CD4-positive, alpha-beta T cell treated with Interleukin-15 for 1 hour (primary cell): Measurements from ENCODE around the gene VSNL1.

Source experiments
- DNase-seq: peaks from one replicate; pipeline ENCODE4 v3.0.0-alpha.2; 2020

The VSNL1 gene

DNA sequence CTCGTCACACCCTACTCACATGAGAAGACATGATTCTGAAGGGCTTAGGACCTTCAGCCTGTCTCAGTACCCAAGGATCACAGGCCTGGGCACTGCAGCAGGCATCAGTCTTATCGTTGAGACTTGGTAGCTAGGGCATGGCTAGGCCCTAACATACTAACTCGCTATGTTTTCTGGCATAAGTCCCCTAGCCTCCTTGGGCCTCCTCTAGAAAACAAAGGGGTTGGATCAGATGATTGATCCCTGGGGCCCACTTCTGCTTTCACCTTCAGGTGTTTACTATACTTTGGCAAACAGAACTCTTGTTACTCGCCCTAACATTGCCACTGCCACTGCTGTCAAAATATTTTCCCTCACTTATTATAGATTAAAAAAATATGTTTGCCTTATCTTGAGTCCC, 44.2 kb downstream of the VSNL1 start:
- no peak for DNase-seq

DNA sequence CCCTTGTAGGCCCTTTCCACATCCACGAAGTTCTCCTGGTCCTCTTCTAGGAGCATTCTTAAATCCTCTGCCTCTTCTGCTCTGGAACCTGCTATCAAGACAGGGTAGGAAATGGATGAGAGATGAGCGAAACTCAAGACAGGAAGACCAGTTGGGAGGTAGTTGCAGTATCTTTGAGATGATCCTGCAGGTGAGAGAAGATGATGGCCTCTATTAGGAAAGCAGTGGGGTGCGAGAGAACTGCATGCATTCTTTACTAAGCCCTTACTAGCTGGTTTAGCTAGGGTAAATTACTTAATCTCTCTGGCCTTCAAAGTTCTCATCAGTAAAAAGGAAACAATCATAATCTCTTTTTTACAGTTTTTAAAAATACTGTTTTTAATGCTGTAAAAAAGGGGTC, 47.0 kb downstream of the VSNL1 start:
- DNase-seq: no peak

DNA sequence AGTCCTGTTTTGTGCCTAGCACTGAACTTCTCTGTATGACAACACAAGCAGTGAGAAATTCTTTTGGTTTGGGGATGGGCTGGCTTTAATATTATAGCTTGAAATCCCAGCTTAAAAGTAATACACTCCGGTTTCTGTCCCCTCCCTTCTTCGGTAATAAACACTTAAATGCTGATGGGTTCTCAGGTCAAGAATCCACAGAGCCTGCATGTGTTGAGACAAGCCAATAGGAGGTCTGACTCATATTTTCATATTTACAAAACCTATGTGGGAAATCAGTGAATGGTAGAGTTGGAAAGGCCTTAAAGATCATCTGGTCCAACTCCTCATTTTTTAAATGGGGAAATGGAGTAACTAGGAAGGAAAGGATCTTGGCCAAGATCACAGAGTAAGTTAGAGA, 47.5 kb downstream of the VSNL1 start:
- no peak for DNase-seq

DNA sequence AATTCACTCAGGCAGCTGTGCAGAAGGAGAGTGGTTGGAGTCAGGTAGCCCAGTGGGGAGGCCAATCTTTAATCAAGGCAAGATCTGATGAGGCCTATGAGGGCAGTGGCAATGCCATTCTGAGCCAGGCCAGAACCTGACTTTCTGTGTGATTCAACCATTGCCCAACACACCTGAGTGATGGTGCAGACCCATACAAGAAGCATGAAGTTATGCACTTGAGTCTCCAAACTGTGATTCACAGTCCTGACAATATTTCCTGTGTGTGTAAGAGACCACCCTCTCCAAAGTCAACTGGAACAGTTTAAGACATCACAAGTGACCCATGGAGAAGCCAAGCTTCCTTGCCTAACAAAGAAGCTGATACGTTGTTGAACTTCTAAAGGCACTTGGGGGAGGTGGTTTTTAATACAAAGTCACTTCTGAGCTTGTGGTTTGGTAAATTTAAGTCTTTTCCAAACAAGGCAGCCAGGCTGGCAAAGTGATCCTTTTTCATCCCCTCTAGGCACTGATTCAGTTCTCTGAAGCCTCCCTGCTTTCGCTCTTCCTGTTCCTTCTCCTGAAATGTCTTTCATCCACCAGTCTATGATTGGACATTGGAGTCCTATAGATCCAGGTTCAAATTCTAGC, 49.0 kb downstream of the VSNL1 start:
- DNase-seq: no peak

DNA sequence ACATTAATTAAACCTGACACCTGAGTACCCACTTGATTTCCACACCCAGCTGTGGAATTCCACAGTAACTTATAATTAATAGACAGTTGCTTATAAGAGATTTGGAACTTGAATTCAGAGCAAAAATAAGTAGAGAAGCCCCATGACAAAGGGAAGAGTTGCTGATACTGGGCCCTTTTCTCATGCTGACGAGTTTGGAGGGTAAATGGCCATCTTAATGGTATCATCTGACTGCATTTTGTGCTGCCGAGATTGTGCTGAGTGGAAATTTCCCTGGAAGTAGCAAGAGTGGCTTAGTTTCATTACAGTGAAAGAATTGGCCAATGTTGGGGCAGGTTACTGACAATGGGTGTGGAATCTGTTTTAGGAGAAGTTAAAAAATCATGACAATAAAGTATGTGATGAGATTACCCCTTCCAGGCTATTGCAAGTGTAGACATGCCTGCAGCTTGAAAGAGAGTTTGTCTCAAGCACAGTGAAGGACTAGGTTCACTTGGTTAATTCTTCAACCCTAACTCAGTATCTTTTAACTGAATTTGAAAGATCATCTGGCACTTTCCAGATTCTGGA, 49.9 kb downstream of the VSNL1 start:
- no peak for DNase-seq

DNA sequence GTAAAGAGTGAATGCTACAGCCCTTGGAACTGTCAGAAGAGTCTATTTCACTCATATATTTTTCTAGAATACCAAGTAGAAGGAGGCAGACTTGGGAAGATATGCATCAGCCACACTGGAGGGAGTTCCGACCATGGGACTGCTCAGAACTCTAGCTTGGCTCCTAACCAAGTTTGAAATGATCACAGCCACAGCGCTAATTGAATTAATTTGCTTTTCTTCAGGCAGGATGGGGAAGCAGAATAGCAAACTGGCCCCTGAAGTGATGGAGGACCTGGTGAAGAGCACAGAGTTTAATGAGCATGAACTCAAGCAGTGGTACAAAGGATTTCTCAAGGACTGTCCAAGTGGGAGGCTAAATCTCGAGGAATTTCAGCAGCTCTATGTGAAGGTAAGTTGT, 51.4 kb downstream of the VSNL1 start:
- DNase-seq: no peak

DNA sequence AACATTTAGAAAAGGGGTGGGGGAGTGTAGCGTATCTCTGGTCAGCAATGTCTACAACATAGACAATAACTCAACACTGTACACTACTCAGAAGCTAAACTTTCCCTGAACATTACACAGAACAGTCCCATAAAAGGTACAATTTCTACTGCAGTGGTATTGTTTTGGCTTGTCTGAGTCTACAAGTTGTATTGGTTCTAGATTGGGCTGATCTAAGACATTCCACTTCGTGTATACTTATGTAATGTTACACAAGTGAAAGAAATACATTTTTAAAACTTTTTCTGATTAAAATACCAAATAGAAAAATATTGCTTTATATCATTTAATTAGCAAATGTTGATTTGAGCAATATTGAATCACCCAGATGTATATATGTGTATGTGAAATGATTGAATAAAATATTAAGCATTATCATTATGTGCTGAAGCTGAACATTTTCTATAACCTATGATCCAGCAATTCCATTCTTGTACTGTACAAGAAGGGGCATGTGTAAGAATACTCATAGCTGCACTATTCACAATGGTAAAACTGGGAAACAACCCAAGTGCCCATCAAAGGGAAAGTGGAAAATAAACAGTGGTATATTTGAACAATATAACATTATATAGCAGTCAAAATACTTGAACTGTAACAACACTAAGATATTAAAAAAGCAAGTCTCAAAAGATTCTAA, 52.4 kb downstream of the VSNL1 start:
- no peak for DNase-seq

DNA sequence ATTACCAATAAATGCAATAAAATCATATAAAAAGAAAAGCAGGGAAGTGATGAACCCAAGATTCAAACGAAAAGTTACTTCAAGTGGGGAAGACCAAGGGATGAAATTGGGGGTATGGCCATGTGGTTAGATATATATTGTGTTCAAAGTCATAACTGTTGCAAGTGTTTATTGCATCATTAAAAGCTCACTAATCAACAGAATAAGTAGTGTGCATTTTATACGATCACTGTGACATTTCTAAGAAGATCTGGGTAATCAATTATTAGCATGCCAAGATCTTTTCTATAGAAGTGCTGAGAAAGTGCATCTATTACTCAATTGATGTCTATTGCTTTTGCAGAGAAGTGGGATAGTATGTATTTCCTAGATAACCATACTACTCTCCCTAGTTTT, 52.9 kb downstream of the VSNL1 start:
- no peak for DNase-seq

DNA sequence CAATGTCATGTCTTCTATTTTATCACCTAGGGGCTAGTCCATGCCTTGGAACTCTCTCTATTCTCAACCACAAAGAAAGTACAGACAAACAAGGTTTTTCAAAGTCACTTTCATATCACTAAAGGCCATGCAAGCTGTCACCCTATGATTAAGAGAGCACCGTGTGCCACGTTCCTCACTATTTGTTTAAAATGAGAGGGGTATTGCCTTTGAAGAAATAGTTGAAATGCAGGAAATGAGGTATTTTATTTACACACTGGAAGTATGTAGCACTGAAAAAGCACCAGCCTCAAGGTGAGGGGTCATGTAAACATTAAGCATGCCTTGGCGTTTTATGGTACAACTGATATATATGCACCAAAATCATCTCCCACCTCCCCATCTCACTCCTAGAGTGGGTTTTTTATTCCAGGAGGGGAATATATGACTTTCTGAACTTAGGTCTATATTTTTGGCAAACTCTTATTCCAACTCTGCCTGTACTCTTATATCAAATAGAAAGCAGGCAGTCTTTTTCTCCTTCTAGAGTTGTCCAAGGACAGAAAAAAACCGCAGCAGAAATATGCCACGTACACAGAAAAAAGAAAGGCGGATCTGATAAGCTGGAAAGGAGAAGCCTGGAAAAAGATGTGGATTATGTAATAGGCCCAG, 53.5 kb downstream of the VSNL1 start:
- DNase-seq: no peak

DNA sequence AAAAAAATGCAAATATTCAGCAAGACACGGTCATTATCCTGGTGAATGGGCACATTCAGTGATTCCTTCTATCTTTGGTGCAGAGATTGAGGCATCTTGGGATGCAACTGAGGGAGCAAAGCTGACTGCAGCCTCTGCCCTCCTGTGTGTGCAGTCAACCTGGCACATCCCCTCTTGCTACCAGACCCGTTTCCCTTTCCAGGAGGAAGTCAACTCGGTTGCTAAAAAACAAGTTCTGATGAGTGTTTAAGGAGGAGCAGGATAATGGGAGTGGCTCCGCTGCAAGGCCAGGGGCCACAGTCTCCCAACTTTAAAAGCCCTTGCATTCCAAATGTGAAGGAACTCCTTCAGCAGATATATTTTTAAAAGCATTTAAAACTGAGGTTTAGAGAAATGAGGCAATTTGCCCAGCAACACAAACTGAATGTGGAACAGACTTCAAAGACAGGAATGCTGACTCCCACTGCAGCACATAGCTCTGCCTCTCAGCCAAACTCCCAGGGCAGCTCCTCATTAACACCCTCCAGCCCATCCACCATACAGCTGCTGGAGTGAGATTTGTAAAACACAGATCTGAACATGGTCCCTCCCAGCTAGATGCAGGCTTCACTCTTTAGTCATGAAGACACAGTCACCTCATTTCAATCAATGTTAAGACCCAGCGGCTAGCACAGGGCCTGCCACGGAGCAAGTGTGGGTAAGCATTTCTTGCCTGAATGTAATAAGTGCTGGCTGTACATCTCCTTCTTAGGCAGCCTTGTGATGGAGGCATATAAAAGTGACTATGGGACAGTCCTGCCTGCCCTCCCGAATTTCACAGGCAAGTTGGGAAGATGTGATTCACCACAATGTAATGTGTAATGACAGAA, 54.3 kb downstream of the VSNL1 start:
- no peak for DNase-seq

DNA sequence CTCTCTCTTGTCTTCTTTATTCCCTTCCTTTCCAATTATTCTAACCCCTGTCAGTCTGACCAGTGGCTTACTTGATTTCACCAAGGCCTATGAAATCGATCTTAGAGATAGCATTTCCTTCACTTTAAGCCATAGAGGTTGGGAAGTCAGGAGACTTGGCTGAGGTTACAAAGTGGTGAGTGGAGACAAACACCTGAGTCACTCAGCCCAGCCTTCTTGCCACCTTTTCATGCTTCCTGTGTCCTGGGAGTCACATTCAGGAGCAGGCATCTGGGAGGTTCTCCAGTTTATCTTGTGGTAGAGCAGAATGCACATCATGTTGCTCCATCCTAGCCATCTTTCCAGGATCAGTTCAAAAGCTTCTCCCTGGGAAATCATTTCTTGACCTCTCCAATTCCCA, 59.1 kb downstream of the VSNL1 start:
- no peak for DNase-seq

DNA sequence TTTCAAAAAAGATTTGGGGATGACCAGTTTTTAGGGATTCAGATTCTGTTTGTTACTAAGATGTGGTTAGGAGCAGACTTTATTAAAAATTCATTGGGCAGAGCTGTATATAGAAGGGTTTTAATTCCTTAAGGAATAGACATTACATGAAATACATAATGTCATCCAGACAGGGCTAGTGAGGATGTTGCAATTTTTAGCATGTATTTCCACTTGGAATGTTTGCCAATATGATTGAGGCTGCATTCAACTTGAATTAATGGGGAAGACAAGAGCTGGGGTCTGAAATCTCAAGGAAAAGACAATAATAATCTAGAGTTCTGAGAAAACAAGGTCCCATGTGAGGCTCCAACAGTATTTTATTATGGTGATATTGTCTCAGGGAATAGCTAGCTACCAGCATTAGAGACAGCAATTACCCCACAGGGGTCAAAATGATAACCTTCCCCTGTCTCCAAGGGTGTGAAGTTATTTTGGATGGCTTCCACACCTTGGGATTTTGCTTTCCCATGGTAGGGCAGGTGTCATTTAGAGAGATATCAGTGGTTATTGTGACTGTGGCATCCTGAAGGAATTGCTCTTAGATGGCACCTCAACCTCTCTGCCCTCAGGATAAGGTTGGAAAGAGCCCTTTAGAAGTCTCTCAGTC, 60.2 kb downstream of the VSNL1 start:
- DNase-seq: no peak

DNA sequence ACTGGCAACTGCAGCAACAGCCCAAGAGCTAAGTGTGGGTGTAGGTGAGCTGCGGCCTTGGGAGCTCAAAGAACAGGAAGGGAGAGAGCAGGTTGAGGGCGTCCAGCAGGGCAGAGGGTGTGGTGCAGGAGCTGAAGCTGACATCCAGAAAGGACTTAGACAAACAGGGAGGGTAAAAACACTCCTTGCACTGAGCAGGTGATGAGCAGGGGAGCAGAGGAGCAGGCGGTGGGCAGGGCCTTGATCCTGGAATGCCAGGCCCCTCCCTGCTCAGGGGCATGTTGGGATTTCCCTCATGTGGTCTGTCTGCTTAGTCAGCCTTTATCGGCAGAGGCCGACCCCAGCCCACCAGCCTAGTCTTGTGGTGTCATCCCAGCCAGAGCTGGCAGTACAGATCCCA, 63.6 kb downstream of the VSNL1 start:
- DNase-seq: no peak

DNA sequence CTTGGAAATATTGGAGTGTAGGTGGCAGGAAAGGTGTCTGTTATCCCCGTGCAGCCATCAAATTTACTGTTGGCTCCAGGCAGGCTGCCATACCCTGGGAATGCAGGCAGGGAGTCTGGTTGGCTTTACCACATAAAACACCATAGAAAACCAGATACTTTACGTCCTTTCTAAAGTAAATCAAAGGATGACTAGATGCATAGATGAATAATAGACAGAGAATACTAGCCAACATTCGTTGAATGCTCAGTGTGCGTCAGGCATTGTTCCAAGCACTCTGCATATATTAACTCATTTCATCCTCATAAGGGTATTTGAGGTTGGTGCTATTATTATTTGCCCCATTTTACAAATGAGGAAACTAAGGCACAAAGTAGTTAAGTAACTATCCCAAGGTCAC, 65.2 kb downstream of the VSNL1 start:
- DNase-seq: no peak

DNA sequence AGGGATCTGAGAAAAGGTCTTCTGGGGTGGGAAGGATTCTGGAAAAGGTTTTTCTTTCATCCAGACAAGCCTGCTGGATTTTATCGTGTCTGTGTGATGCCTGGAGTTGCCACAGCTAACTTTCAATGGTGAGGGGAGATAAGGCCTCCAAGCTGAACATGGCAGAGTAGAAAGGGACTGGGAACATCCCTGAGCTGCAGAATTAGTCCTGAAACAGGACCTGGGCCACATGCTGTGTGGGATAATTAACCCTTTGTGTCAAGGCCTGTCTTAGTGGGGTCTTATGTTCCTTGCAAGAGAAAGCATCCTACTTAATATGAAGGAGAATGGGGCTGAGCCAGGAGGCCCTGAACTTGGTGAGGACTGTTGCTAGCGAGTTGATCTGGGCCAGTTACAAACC, 66.4 kb downstream of the VSNL1 start:
- no peak for DNase-seq

DNA sequence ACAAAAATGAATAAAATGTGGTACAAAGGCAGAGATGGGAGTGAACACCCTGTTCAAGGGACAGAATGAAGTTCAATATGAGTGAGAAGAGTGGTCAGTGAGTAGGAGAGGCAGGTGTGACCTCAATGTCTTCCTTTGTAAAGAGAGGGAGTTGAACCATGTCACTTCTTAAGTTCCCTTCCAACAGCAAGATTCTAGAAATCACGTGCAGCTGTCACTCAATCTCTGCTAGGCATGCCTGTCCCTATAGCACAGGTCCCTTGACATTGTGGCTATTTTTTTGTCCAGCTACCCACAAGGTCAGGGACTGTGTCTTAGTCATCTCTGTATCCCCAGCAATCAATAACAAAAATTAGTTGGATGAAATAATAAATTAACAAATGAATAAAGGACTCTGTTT, 66.9 kb downstream of the VSNL1 start:
- DNase-seq: no peak

DNA sequence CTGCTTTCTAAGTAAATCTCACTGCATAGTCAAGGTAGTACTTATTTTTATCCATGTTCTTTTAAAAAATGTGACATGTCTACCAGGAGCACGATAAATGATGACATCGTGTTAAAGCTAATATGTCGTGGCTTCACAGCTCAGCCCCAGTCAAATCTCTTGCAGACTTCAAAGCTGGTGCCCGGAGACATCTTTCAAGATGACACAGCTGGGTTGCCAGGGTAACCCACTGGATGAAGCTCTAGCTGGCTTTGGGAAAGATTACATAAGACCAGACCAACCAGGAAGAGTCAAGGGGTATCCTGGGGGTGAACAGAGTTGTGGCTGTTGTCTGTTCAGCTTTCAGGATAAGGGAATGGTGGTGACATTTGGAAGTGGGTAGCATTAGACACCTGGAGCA, 67.8 kb downstream of the VSNL1 start:
- no peak for DNase-seq

DNA sequence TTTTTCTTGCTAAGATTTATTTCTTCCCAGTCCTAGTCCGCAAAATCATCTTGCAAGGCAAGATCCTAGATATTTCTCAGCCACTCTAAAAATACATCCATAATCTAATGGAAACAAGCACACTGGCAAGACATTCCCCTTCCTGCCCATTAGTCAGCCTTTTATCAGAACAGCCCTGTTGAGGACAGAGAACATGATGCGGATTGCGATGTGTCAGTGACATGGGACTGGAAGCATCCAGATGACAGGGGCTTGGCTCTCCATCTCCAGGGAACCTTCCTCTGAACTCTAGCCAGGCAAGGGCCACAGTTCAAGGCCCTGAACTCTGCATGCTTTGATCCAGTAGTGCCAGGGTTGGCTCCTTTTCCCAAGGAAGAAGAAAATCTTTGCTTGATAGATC, 70.0 kb downstream of the VSNL1 start:
- DNase-seq: no peak

DNA sequence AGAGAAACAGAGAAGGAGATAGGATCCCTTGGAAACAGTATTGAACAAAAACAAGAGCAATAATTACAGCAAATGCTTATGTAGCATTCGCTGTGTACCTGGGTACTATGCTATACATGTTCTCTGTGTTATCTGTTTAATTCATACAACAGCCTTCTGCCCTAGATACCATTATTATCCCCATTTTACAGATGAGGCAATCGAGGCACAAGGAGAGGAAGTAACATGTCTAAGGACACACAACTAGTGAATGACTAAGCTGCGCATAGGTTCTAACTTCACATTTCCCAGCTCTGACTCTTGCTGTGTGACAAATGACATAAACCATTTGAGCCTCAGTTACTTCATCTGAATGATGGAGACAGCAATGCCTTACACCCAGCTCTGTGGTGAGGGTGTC, 70.5 kb downstream of the VSNL1 start:
- no peak for DNase-seq

DNA sequence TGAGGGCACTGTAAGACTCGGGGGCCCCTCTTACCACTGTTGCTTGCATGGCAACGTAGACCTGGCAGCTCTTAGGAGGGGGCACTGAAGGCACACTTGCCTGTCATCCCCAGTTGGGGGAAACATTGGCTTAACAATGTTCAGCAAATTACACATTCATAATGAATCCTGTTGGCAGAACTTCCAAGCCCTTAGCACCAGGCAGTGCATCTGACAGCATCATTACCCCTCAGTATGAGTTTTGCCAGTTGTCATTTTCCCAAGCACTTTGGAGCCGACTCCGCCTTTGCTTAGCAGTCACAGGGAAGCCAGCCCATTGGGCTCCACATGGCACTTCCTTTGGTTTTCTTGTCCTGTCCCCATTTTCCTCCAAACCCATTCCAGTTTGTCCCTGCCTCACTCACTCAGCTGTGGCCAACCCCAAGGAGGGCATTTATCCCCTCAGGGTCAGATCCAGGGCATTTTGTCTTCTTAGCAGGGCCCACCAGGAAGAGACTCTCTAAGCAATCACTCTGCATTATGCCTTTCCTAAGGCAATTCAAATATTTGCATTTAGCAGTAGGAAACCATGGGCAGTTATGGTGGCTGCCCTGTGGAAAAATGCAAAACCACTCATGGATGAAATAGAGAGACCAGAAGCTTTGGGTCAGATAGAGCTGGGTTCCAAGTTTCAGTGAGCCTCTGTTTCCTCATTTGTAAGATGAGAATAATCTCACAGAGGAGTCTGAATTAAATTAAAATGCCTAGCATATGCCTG, 73.9 kb downstream of the VSNL1 start:
- no peak for DNase-seq

DNA sequence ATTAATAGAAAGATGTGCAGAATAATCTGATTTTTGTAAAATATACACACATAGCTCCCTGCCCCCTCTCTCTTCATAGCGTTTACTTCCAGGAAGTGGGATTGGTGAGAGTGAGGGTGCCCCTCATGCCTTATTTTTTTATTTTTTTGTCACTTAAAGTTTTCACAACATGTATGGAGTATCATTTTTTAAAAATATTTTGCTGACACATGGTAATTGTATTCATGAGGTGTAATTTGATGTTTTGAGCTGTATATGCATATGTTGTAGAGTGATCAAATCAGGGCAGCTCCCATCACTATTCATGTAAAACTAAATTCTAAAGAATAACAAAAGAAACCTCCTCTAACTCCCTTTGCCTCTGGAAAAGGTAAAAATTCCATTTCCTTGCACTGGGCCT, 74.7 kb downstream of the VSNL1 start:
- no peak for DNase-seq

DNA sequence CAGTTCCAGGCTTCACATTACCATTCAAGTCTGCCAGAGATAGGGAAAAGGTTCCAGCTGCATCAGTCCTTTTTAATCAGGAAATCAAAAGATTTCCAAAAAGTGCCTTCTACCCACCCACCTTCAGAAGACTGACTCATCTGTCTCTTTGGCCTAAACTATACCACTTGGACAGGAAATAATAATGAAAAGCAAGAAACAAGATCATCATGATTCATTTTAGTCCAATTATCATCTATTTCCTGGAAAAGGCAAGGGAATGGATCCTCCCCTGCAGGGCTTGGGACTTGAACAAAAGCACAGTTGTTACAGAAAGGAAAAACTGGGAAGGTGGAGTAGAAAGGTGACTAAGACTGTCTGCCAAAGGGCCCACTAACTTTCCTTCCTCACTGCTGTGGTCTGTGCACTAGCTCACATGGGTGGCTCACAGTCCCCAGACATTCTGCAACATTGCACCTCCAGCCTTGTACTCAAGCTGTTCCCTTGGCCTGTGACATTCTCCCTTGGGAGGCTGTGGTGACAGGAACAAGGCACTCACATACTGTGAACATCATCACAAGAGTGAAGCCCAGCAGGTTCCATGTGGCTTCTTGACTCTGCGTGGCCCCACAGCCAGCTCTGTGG, 75.3 kb downstream of the VSNL1 start:
- no peak for DNase-seq
